ENCODE measurements around the gene CABCOCO1. TPM values are rescaled to one million over a fixed set of nuclear protein-coding genes. Genes with fewer than 3 reads are reported as not detected.

CABCOCO1 gene
- total RNA-seq, 1 donor from 2014 or later = 0.47 TPM

GRCh38 chr10:61618388-61618961, 44.3 kb upstream of the CABCOCO1 start:
- DNase-seq (ENCODE audit: low spot score) = no peak
- Mint-ChIP-seq H3K4me3 (ENCODE audit: unreplicated experiment) (no peak overlapping the region), H3K27ac (ENCODE audit: unreplicated experiment) (no peak overlapping the region), H3K36me3 (ENCODE audit: low read depth) (no peaks in the 10 kb centered on the region), H3K27me3 (ENCODE audit: low read depth) (no peaks in the 10 kb centered on the region), H3K4me1 (ENCODE audit: low read depth) (peaks cover 31% of the 10 kb centered on the region), H3K9me3 (ENCODE audit: low read depth) (no peaks in the 10 kb centered on the region)
- no peak for TF ChIP-seq CTCF (IDR thresholded peaks at IDR 0.05)

- Mint-ChIP-seq H3K4me3 (ENCODE audit: unreplicated experiment) (no peak overlapping the region), H3K36me3 (ENCODE audit: low read depth) (no peaks in the 10 kb centered on the region), H3K9me3 (ENCODE audit: low read depth) (no peaks in the 10 kb centered on the region), H3K4me1 (ENCODE audit: low read depth) (peaks cover 41% of the 10 kb centered on the region), H3K27me3 (ENCODE audit: low read depth) (no peaks in the 10 kb centered on the region), H3K27ac (ENCODE audit: unreplicated experiment) (no peak overlapping the region)
- no peak for DNase-seq (ENCODE audit: low spot score)
- no peak for TF ChIP-seq CTCF (IDR thresholded peaks at IDR 0.05)
Observed at GRCh38 chr10:61620506-61620905, 42.2 kb upstream of the CABCOCO1 start.

- Mint-ChIP-seq H3K36me3 (ENCODE audit: low read depth) (no peaks in the 10 kb centered on the region), H3K27ac (ENCODE audit: unreplicated experiment) (peak overlapping the region; percentile 9), H3K9me3 (ENCODE audit: low read depth) (no peaks in the 10 kb centered on the region), H3K27me3 (ENCODE audit: low read depth) (no peaks in the 10 kb centered on the region), H3K4me3 (ENCODE audit: unreplicated experiment) (peak overlapping the region; percentile 40), H3K4me1 (ENCODE audit: low read depth) (peaks cover 41% of the 10 kb centered on the region)
- DNase-seq (ENCODE audit: low spot score) = no peak
- TF ChIP-seq CTCF (IDR thresholded peaks at IDR 0.05) = no peak
Observed at GRCh38 chr10:61621605-61622051, 41.1 kb upstream of the CABCOCO1 start.

- no peaks in the 10 kb centered on the region for H3K9me3 Mint-ChIP-seq (ENCODE audit: low read depth)
- H3K4me1 Mint-ChIP-seq (ENCODE audit: low read depth) = peaks cover 51% of the 10 kb centered on the region
- no peak for DNase-seq (ENCODE audit: low spot score)
- peak overlapping the region; percentile 18 for H3K4me3 Mint-ChIP-seq (ENCODE audit: unreplicated experiment)
- TF ChIP-seq CTCF (IDR thresholded peaks at IDR 0.05) = no peak
- no peaks in the 10 kb centered on the region for H3K36me3 Mint-ChIP-seq (ENCODE audit: low read depth)
- H3K27me3 Mint-ChIP-seq (ENCODE audit: low read depth) = no peaks in the 10 kb centered on the region
- peak overlapping the region; percentile 95 for H3K27ac Mint-ChIP-seq (ENCODE audit: unreplicated experiment)
Observed at GRCh38 chr10:61623161-61623560, 39.6 kb upstream of the CABCOCO1 start.

- no peak for TF ChIP-seq CTCF (IDR thresholded peaks at IDR 0.05)
- Mint-ChIP-seq H3K36me3 (ENCODE audit: low read depth) (no peaks in the 10 kb centered on the region), H3K9me3 (ENCODE audit: low read depth) (no peaks in the 10 kb centered on the region), H3K4me1 (ENCODE audit: low read depth) (peaks cover 60% of the 10 kb centered on the region), H3K4me3 (ENCODE audit: unreplicated experiment) (no peak overlapping the region), H3K27me3 (ENCODE audit: low read depth) (no peaks in the 10 kb centered on the region), H3K27ac (ENCODE audit: unreplicated experiment) (no peak overlapping the region)
- DNase-seq (ENCODE audit: low spot score) = no peak
Observed at GRCh38 chr10:61626209-61626608, 36.5 kb upstream of the CABCOCO1 start.

Measured in chondrocyte (in vitro differentiated cells).